ENCODE measurements around the gene DUSP21.
A peak's percentile ranks its signal among the peaks of the same experiment; 100 is the strongest.
"Not testable (repeated sequence)": the region's sequence is repeated elsewhere in the genome, so short reads cannot be mapped to it uniquely, and the experiment has no call there.

Gene DUSP21

GRCh38 chrX:44843753-44844152, at the start of gene DUSP21:
Gene DUSP21 (plus strand): TSS chrX:44844021. CDS start chrX:44844133, 112 bp downstream.
- no peak for DNase-seq

GRCh38 chrX:44795945-44796450, 47.8 kb upstream of the DUSP21 start:
- DNase-seq, result no peak

- no peak for DNase-seq
Observed at GRCh38 chrX:44802613-44803012, 41.2 kb upstream of the DUSP21 start.

- DNase-seq, result no peak
Observed at GRCh38 chrX:44815681-44816080, 28.1 kb upstream of the DUSP21 start.

GRCh38 chrX:44816367-44816766, 27.5 kb upstream of the DUSP21 start:
- DNase-seq, result no peak

GRCh38 chrX:44817029-44817428, 26.8 kb upstream of the DUSP21 start:
- no peak for DNase-seq

GRCh38 chrX:44822601-44823000, 21.2 kb upstream of the DUSP21 start:
- DNase-seq, result no peak

- DNase-seq, result not testable (repeated sequence)
Observed at GRCh38 chrX:44823193-44823592, 20.6 kb upstream of the DUSP21 start.

- no peak for DNase-seq
Observed at GRCh38 chrX:44828008-44828605, 15.7 kb upstream of the DUSP21 start.

GRCh38 chrX:44829832-44830231, 14.0 kb upstream of the DUSP21 start:
- DNase-seq, result no peak

- no peak for DNase-seq
Observed at GRCh38 chrX:44842550-44843317, 1.1 kb upstream of the DUSP21 start.

GRCh38 chrX:44843318-44843702, 511 bp upstream of the DUSP21 start:
- no peak for DNase-seq

- no peak for DNase-seq
Observed at GRCh38 chrX:44844204-44844603, 383 bp downstream of the DUSP21 start.

- not testable (repeated sequence) for DNase-seq
Observed at GRCh38 chrX:44850891-44851290, 7.1 kb downstream of the DUSP21 start.

- no peak for DNase-seq
Observed at GRCh38 chrX:44871114-44871645, 27.4 kb downstream of the DUSP21 start.

- DNase-seq, result peak; percentile 17 to 59
Observed at GRCh38 chrX:44871931-44872820, 28.4 kb downstream of the DUSP21 start.

- peak; percentile 95 to 97 for DNase-seq
Observed at GRCh38 chrX:44872821-44873414, 29.1 kb downstream of the DUSP21 start, which contains the start of gene KDM6A. Gene KDM6A (plus strand): TSS chrX:44873188. CDS start chrX:44873552, 364 bp downstream.

- peak in 1 of 2 experiments; percentile 25 for DNase-seq
Observed at GRCh38 chrX:44873415-44874276, 29.8 kb downstream of the DUSP21 start.

- DNase-seq, result peak; percentile 24 to 36
Observed at GRCh38 chrX:44874420-44875184, 30.8 kb downstream of the DUSP21 start.

GRCh38 chrX:44875185-44875489, 31.3 kb downstream of the DUSP21 start:
- no peak for DNase-seq

- peak in 1 of 2 experiments; percentile 8 for DNase-seq
Observed at GRCh38 chrX:44876086-44876485, 32.3 kb downstream of the DUSP21 start.
